ENCODE results near the gene DNAH2. TPM values are rescaled to one million over a fixed set of nuclear protein-coding genes. Genes with fewer than 3 reads are reported as not detected.

Gene DNAH2
- total RNA-seq, 1 experiment from 2014 or later: not detected

DNA sequence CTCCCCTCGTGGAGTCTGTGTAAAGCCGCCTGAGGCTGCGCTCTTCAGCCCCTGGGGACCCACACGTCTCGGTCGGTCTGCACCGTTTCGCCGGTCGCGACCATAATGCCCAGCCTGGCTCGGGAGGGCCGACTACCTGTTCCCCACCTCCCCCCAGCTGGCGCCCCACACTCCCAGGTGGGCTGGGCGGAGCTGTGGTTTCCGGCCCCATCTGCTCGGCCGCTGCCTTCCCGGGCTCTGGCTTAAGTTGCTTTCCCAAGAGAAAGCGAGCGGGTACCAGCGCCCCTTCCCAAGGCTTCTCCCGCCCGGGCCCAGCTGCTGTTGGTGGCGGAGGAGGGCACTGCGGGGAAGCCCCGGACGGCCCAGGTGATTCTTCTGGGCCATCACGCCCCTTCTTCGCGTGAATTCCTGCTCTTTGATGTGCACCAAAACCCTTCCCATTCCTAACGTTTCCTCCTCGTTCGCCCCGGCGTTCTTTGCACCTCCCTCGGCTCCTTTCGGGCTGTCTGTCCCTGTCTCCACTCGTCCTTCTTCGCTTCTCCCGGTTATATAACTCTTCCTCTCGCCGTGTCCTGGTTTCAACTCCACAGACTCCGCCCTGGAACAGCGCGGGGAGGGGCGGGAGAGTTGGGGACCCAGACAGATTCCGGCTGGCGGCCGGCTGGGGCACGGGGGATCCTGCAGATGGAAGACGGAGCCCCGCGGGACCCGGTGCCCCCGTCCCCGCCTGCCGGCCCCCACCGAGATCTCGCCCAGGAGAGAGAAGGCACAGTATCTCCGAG is 118.5 kb downstream of the DNAH2 start:
- no peak for DNase-seq
- no peaks in the 10 kb centered on the region for H3K9me3 ChIP-seq

GRCh38 chr17:7836596-7837407 is 119.3 kb downstream of the DNAH2 start:
- DNase-seq: peak; percentile 97
- no peaks in the 10 kb centered on the region for H3K9me3 ChIP-seq
- peaks cover 10% of the 10 kb centered on the region for H3K36me3 ChIP-seq
- H3K27me3 ChIP-seq: peaks cover 2% of the 10 kb centered on the region; the same call in 1 of the 2 replicates
- H3K4me3 ChIP-seq: peak overlapping the region; percentile 93

More for the DNA sequence above, 118.5 kb downstream of the DNAH2 start:
- Histone ChIP-seq H3K27me3 (peaks cover 2% of the 10 kb centered on the region; the same call in 1 of the 2 replicates), H3K4me3 (peak overlapping the region; percentile 93), H3K36me3 (peaks cover 6% of the 10 kb centered on the region)

GRCh38 chr17:7837408-7838088 is 120.0 kb downstream of the DNAH2 start:
- no peak for DNase-seq
- H3K27me3 ChIP-seq: no peaks in the 10 kb centered on the region
- H3K4me3 ChIP-seq: peak overlapping the region; percentile 93
- H3K9me3 ChIP-seq: no peaks in the 10 kb centered on the region
- peaks cover 10% of the 10 kb centered on the region for H3K36me3 ChIP-seq

DNA sequence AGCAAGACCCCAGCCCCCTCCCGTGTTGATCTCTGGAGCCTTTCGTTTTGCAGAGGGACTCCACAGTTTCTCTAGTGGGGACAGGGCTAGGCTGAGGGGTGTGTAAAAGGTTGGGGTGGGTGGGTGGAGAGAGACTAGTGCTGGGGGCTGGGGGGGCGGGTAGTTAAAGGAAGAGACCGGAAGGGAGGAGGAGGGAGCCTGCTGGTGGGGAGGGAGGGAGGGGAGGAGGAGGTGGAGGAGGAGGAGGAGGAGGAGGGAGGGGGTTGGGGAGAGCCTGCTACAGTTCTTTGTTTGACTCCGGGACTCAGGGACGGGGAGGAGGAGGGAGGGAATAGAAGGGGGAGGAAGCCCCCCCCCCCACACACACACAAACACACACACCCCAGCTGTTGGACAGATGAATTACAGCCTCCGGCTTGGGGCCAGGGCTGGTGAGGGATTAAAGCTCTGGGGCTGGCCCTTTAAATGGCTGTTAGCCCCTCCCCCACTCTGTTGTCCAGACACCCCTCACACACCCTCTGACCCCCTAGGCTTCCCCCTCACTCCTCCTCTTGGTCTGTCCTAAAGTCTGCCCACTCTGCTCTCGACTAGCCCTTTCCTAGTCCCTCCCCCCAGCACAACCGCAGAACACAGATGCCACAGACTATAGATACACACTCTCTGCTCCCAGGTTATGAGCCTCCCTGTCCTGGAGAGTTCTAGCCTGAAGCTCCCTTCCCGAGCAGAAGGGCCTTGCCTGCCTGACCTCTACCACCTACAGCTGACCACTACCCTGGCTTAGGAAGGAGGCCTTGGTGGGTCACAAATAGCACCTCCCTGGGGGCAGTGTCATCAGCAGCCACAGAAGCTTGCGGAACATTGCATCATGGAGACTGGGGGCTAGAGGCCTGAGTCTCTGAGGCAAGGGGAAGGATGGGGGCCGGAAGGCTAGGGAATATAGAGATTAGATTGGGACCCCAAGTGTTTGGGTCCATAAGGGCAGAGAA is 120.8 kb downstream of the DNAH2 start:
- DNase-seq: peak; percentile 70
- peaks cover 10% of the 10 kb centered on the region for H3K36me3 ChIP-seq

GRCh38 chr17:7839190-7839875 is 121.8 kb downstream of the DNAH2 start:
- Histone ChIP-seq H3K9me3 (no peaks in the 10 kb centered on the region), H3K27me3 (no peaks in the 10 kb centered on the region), H3K36me3 (peaks cover 10% of the 10 kb centered on the region), H3K4me3 (no peak overlapping the region)
- DNase-seq: no peak

More for the DNA sequence above, 120.8 kb downstream of the DNAH2 start:
- H3K27me3 ChIP-seq: no peaks in the 10 kb centered on the region
- H3K4me3 ChIP-seq: peak overlapping the region; percentile 27
- H3K9me3 ChIP-seq: no peaks in the 10 kb centered on the region

DNA sequence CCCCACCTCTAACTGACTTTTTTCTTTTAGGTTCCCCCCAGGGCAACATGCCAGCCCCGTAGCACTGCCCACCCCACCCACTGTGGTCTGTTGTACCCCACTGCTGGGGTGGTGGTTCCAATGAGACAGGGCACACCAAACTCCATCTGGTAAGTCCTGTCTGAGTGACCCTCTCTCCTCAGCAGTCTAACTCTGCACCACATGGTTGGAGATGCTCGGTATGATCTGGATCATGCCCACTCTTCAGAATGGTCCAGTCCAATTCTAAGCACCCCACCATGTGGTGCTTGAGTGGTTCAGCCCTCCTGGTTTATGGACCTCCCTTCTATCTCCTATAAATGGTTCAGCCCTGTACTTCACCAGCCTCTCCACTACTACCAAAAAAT is 122.3 kb downstream of the DNAH2 start:
- Histone ChIP-seq H3K27me3 (no peaks in the 10 kb centered on the region), H3K4me3 (no peak overlapping the region), H3K9me3 (no peaks in the 10 kb centered on the region), H3K36me3 (peaks cover 10% of the 10 kb centered on the region)
- DNase-seq: no peak

- H3K9me3 ChIP-seq: no peaks in the 10 kb centered on the region
- H3K27me3 ChIP-seq: no peaks in the 10 kb centered on the region
- no peak for DNase-seq
- H3K36me3 ChIP-seq: peaks cover 15% of the 10 kb centered on the region
- H3K4me3 ChIP-seq: no peak overlapping the region
These were observed 122.9 kb downstream of the DNAH2 start for GRCh38 chr17:7840441-7840840.

- no peak for DNase-seq
- H3K4me3 ChIP-seq: no peak overlapping the region; the same call in 1 of the 2 replicates
- no peaks in the 10 kb centered on the region for H3K9me3 ChIP-seq
- H3K36me3 ChIP-seq: peaks cover 18% of the 10 kb centered on the region
- no peaks in the 10 kb centered on the region for H3K27me3 ChIP-seq
These were observed 123.3 kb downstream of the DNAH2 start for GRCh38 chr17:7840875-7841274.

DNA sequence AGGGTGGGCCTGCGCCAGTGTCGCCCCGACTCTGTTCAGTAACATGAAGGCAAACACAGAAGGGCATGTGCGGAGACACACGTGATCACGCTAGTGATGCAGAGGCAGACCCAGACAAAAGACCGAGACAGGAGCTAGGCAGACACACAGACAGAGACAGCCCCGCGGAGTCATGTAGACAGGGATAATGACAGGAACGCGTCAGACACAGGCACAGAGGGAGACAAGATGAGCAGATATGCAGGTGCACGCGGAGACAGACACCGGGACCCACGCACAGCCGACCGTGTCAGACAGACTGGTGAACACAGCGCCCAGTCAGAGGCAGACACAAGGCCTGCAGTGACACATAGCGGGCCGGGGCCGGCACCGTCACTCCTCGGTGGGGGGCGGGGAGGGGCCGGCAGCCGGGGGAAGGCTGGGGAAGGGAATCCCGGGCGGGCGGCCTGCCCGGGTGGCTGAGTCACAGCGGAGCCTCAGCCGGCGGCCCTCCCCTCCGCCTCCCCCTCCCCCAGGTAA is 123.9 kb downstream of the DNAH2 start:
- peak; percentile 95 for DNase-seq
- Histone ChIP-seq H3K27me3 (no peaks in the 10 kb centered on the region), H3K4me3 (peak overlapping the region; percentile 78), H3K36me3 (peaks cover 20% of the 10 kb centered on the region), H3K9me3 (no peaks in the 10 kb centered on the region)

- Histone ChIP-seq H3K4me3 (peak overlapping the region; percentile 78), H3K9me3 (no peaks in the 10 kb centered on the region), H3K36me3 (peaks cover 23% of the 10 kb centered on the region), H3K27me3 (no peaks in the 10 kb centered on the region)
- peak; percentile 85 for DNase-seq
These were observed 124.4 kb downstream of the DNAH2 start for GRCh38 chr17:7841915-7842379.

DNA sequence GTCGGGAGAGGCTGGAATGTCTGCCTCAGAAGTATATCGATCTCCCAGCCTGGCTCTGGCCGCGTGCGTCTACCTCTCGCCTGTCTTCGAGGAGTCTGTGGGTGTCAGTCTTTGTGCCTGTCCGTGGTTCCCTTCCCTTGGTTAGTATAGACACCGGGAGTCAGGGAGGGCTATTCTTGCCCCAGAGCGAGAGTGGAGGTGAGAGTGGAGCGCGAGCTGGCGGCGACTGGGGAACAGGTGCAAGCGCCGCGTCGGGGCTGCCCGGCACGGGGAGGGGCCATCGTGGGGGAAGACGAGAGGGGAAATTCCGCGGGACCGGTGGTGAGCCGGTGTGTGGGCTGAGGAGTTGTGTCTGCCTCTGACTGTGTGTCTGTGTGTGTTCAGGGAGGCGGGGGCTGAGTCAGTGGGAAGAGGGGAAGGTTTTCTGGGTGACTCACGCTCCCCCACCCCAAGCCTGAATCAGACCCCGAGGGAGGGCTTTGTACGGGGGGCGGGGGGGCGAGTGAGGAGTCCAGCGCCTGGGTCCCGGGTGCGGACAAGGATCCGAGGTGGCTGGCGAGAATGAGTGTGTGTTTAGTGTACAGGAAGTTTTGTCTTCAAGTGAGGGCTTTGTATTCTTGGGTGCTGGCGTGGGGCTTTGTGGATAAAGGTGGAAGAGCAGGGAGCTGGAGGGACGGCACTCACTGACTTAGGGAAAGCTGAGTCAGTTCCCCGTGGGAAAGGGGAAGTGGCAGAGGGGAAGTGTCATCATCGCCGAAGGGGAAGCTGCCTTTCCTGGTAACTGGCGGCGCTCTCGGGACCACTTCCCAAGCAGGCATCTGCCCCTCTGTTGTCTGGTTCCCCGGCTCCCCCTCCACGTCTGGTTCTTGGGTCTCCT is 125.1 kb downstream of the DNAH2 start:
- Histone ChIP-seq H3K36me3 (peaks cover 26% of the 10 kb centered on the region), H3K27me3 (no peaks in the 10 kb centered on the region), H3K9me3 (no peaks in the 10 kb centered on the region), H3K4me3 (peak overlapping the region; percentile 78)
- DNase-seq: peak; percentile 91

GRCh38 chr17:7843257-7843535 is 125.7 kb downstream of the DNAH2 start:
- no peak for DNase-seq
- H3K9me3 ChIP-seq: no peaks in the 10 kb centered on the region

DNA sequence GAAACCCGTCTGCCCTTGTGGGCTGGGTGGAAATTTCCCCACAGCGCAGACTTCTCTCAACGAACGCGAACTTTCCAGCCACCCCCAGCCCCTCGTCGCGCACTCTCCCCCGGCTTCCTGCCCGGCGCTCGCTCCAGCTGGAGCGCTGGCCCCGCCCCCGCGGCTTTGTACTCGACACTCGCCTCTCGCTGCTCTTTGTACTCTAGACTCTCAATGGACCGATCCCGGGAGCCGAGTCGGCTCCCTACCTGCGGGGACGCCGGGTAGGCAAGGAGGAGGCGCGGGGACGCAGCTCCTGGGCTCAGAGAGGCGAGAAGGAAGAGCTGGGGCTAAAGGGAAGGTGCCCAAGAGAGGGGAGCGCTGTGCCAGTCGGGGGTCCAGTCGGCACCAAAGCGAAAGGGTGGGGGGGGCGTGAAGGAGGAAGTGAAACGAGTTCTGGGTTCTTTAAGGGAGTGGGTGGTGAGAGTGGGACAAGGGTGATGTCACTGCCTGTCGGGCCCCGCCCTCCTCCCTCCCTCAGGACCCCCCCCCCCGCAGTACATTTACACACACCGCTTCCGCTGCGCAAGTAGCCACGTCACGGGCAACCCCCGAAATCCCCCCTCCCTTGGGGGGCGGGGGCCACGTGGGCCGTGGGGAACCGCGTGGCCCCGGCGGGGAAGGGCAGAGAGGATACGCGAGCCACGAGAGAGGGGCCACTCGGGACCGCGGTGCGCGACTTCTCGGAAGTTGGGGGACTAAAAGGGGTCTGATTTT is 126.2 kb downstream of the DNAH2 start:
- peak; percentile 86 for DNase-seq
- Histone ChIP-seq H3K27me3 (no peaks in the 10 kb centered on the region), H3K4me3 (peak overlapping the region; percentile 78), H3K9me3 (no peaks in the 10 kb centered on the region), H3K36me3 (peaks cover 31% of the 10 kb centered on the region)

More at GRCh38 chr17:7843257-7843535, 125.7 kb downstream of the DNAH2 start:
- peaks cover 29% of the 10 kb centered on the region for H3K36me3 ChIP-seq
- H3K27me3 ChIP-seq: no peaks in the 10 kb centered on the region
- peak overlapping the region; percentile 78 for H3K4me3 ChIP-seq
